ENCODE data around the gene ANKS1A.

ANKS1A gene

DNA sequence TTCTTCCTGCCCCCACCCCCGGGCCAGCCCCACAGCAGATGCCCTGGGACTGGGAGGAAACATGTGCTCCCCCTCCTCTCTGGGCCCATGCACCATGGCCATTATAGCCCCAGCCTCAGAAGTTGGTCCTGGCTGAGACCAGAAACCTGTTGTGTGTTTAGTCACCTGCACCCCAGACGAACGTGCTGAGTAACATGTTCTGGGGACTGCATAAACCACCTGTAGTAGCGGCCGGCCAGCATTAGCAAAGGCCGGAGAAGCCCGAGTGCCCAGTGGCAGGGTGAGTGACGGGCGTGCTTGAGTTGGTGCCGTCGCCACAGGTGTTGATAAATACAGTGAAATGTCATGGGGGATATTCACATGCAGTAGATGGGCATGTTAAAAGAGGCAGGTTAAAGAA, 178.2 kb downstream of the ANKS1A start:
- Histone ChIP-seq H3K27me3 (replicated peaks; ENCODE audit: insufficient read depth, low read length) (no peaks in the 10 kb centered on the region), H3K27ac (ENCODE audit: low read length) (no peak overlapping the region), H3K4me2 (ENCODE audit: low read depth, low read length) (no peak overlapping the region), H3K36me3 (replicated peaks; ENCODE audit: insufficient read depth, low read length) (no peaks in the 10 kb centered on the region), H3K9me2 (replicated peaks; ENCODE audit: insufficient read depth, low read length) (no peaks in the 10 kb centered on the region), H3F3A (ENCODE audit: insufficient read depth, low read length) (no peaks in the 10 kb centered on the region), H2AFZ (ENCODE audit: low read length) (no peak overlapping the region), H3K4me1 (ENCODE audit: low read length) (no peaks in the 10 kb centered on the region), H4K20me1 (ENCODE audit: insufficient read depth, low read length) (no peaks in the 10 kb centered on the region), H3K9me3 (replicated peaks; ENCODE audit: insufficient read depth, low read length) (no peaks in the 10 kb centered on the region), H3K9ac (ENCODE audit: low read length) (no peak overlapping the region), H3K79me2 (ENCODE audit: low read length) (no peaks in the 10 kb centered on the region), H3K4me3 (ENCODE audit: low read length) (no peak overlapping the region)
- no peak for TF ChIP-seq EZH2phosphoT487 (IDR thresholded peaks at IDR 0.05; ENCODE audit: low read length)
- TF ChIP-seq, protein P1, sequence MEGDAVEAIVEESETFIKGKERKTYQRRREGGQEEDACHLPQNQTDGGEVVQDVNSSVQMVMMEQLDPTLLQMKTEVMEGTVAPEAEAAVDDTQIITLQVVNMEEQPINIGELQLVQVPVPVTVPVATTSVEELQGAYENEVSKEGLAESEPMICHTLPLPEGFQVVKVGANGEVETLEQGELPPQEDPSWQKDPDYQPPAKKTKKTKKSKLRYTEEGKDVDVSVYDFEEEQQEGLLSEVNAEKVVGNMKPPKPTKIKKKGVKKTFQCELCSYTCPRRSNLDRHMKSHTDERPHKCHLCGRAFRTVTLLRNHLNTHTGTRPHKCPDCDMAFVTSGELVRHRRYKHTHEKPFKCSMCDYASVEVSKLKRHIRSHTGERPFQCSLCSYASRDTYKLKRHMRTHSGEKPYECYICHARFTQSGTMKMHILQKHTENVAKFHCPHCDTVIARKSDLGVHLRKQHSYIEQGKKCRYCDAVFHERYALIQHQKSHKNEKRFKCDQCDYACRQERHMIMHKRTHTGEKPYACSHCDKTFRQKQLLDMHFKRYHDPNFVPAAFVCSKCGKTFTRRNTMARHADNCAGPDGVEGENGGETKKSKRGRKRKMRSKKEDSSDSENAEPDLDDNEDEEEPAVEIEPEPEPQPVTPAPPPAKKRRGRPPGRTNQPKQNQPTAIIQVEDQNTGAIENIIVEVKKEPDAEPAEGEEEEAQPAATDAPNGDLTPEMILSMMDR (IDR thresholded peaks at IDR 0.05; ENCODE audit: low read length), result no peak
- no peak for TF ChIP-seq EZH2 (optimal IDR thresholded peaks at IDR 0.05; ENCODE audit: low read depth, low read length)
- no peak for DNase-seq

DNA sequence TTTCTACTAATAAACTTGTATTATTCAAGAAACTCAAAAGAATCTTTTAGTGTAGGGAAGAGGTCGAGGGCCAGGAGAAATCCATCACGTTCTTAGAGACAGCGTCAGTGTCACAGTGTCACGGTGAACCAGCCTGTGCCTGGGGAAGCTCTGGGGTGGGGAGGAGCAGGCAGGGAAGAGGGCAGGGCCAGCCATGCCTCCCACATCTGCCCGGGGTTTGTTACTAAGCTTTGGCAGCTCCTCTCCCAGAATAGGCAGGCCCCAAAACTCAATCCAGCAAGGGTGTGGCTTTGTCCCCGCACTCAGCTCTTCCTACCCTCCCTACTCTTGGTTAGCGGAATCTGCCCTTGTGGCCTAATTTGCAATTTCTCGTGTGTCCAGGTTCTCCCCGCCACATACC, 179.2 kb downstream of the ANKS1A start:
- no peaks in the 10 kb centered on the region for H3K79me2 ChIP-seq (ENCODE audit: low read length)
- no peak for DNase-seq
- H3K4me2 ChIP-seq (ENCODE audit: low read depth, low read length), result no peak overlapping the region
- H3K27ac ChIP-seq (ENCODE audit: low read length), result no peak overlapping the region
- H3K9me2 ChIP-seq (replicated peaks; ENCODE audit: insufficient read depth, low read length), result no peaks in the 10 kb centered on the region
- TF ChIP-seq EZH2phosphoT487 (IDR thresholded peaks at IDR 0.05; ENCODE audit: low read length) (no peak), EZH2 (optimal IDR thresholded peaks at IDR 0.05; ENCODE audit: low read depth, low read length) (no peak)
- TF ChIP-seq, protein P1 (IDR thresholded peaks at IDR 0.05; ENCODE audit: low read length), result no peak
- no peaks in the 10 kb centered on the region for H3K36me3 ChIP-seq (replicated peaks; ENCODE audit: insufficient read depth, low read length)
- no peaks in the 10 kb centered on the region for H3K9me3 ChIP-seq (replicated peaks; ENCODE audit: insufficient read depth, low read length)
- H4K20me1 ChIP-seq (ENCODE audit: insufficient read depth, low read length), result no peaks in the 10 kb centered on the region
- H3K27me3 ChIP-seq (replicated peaks; ENCODE audit: insufficient read depth, low read length), result no peaks in the 10 kb centered on the region
- no peak overlapping the region for H3K9ac ChIP-seq (ENCODE audit: low read length)
- H2AFZ ChIP-seq (ENCODE audit: low read length), result no peak overlapping the region
- H3K4me3 ChIP-seq (ENCODE audit: low read length), result no peak overlapping the region
- no peaks in the 10 kb centered on the region for H3K4me1 ChIP-seq (ENCODE audit: low read length)
- no peaks in the 10 kb centered on the region for H3F3A ChIP-seq (ENCODE audit: insufficient read depth, low read length)

DNA sequence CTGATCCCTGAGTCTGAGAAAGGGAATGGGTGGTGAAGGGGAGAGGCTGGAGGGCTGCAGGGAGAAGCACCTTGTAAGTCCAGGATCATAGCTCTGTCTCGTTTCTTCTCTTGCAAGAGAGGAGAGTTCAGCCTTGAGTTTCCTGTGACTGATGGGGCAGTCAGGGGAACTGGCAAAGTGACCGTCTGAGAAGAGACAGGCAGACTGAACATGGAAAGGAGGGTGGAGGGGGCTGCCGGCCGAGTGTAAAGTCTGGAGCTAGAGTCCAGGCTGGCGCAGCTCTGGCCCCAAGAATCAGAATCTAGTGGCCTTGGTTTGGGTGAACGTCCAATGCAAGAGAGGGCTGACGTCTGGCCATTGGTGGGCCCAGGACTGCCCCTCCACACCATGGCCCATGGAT, 179.6 kb downstream of the ANKS1A start:
- Histone ChIP-seq H3K9ac (ENCODE audit: low read length) (no peak overlapping the region), H3K27ac (ENCODE audit: low read length) (no peak overlapping the region), H3K9me2 (replicated peaks; ENCODE audit: insufficient read depth, low read length) (no peaks in the 10 kb centered on the region), H3K4me2 (ENCODE audit: low read depth, low read length) (no peak overlapping the region), H3F3A (ENCODE audit: insufficient read depth, low read length) (no peaks in the 10 kb centered on the region), H3K4me3 (ENCODE audit: low read length) (no peak overlapping the region), H2AFZ (ENCODE audit: low read length) (no peak overlapping the region), H3K27me3 (replicated peaks; ENCODE audit: insufficient read depth, low read length) (no peaks in the 10 kb centered on the region), H4K20me1 (ENCODE audit: insufficient read depth, low read length) (no peaks in the 10 kb centered on the region), H3K9me3 (replicated peaks; ENCODE audit: insufficient read depth, low read length) (no peaks in the 10 kb centered on the region), H3K4me1 (ENCODE audit: low read length) (no peaks in the 10 kb centered on the region), H3K36me3 (replicated peaks; ENCODE audit: insufficient read depth, low read length) (no peaks in the 10 kb centered on the region), H3K79me2 (ENCODE audit: low read length) (no peaks in the 10 kb centered on the region)
- TF ChIP-seq EZH2phosphoT487 (IDR thresholded peaks at IDR 0.05; ENCODE audit: low read length), result no peak
- no peak for DNase-seq

DNA sequence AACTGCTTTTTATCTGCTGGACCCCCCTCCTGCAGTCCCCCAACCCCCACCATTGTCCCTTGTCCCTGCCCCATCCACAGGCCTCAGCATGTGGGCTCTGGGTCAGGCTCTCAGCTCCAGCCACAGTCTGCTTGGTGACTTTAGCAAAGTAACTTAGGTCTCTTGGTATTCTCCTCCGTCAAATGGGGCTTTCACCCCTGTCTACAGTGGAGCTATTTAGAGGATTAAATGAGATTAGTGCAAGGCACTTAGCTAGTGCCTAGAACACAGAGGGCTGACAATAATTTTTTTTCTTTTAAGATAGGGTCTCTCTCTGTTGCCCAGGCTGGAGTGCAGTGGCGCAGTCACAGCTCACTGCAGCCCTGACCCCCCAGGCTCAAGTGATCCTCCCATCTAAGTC, 180.2 kb downstream of the ANKS1A start:
- Histone ChIP-seq H3K4me2 (ENCODE audit: low read depth, low read length) (no peak overlapping the region), H4K20me1 (ENCODE audit: insufficient read depth, low read length) (no peaks in the 10 kb centered on the region), H3K9me2 (replicated peaks; ENCODE audit: insufficient read depth, low read length) (no peaks in the 10 kb centered on the region), H2AFZ (ENCODE audit: low read length) (no peak overlapping the region), H3K36me3 (replicated peaks; ENCODE audit: insufficient read depth, low read length) (no peaks in the 10 kb centered on the region), H3K27ac (ENCODE audit: low read length) (no peak overlapping the region), H3K79me2 (ENCODE audit: low read length) (no peaks in the 10 kb centered on the region), H3K9me3 (replicated peaks; ENCODE audit: insufficient read depth, low read length) (no peaks in the 10 kb centered on the region), H3K4me3 (ENCODE audit: low read length) (no peak overlapping the region), H3F3A (ENCODE audit: insufficient read depth, low read length) (no peaks in the 10 kb centered on the region), H3K4me1 (ENCODE audit: low read length) (no peaks in the 10 kb centered on the region), H3K27me3 (replicated peaks; ENCODE audit: insufficient read depth, low read length) (no peaks in the 10 kb centered on the region), H3K9ac (ENCODE audit: low read length) (no peak overlapping the region)
- no peak for TF ChIP-seq EZH2phosphoT487 (IDR thresholded peaks at IDR 0.05; ENCODE audit: low read length)
- no peak for DNase-seq

All from MM.1S (cell line).